Measurements from ENCODE around the gene SYCP2.
"Not testable (repeated sequence)": the region's sequence is repeated elsewhere in the genome, so short reads cannot be mapped to it uniquely, and the experiment has no call there.

The SYCP2 gene

GRCh38 chr20:59908855-59909254 is 24.6 kb downstream of the SYCP2 start:
- DNase-seq (ENCODE audit: low spot score): no peak

- DNase-seq (ENCODE audit: low spot score): no peak
These were observed 29.8 kb downstream of the SYCP2 start for GRCh38 chr20:59903621-59904020.

- no peak for DNase-seq (ENCODE audit: low spot score)
These were observed 31.0 kb downstream of the SYCP2 start for GRCh38 chr20:59902470-59902869.

GRCh38 chr20:59895908-59896307 is 37.5 kb downstream of the SYCP2 start:
- DNase-seq (ENCODE audit: low spot score): no peak

GRCh38 chr20:59891581-59891980 is 41.9 kb downstream of the SYCP2 start:
- DNase-seq (ENCODE audit: low spot score): no peak

GRCh38 chr20:59890035-59890434 is 43.4 kb downstream of the SYCP2 start:
- not testable (repeated sequence) for DNase-seq (ENCODE audit: low spot score)

GRCh38 chr20:59888050-59888449 is 45.4 kb downstream of the SYCP2 start:
- no peak for DNase-seq (ENCODE audit: low spot score)

GRCh38 chr20:59884494-59884893 is 48.9 kb downstream of the SYCP2 start:
- DNase-seq (ENCODE audit: low spot score): no peak

- DNase-seq (ENCODE audit: low spot score): no peak
These were observed 53.2 kb downstream of the SYCP2 start for GRCh38 chr20:59880198-59880597.

GRCh38 chr20:59873409-59873808 is 60.0 kb downstream of the SYCP2 start:
- DNase-seq (ENCODE audit: low spot score): no peak

- no peak for DNase-seq (ENCODE audit: low spot score)
These were observed 62.3 kb downstream of the SYCP2 start for GRCh38 chr20:59871096-59871495.

GRCh38 chr20:59866338-59866737 is 67.1 kb downstream of the SYCP2 start:
- no peak for DNase-seq (ENCODE audit: low spot score)

- no peak for DNase-seq (ENCODE audit: low spot score)
These were observed 68.7 kb downstream of the SYCP2 start for GRCh38 chr20:59864726-59865125.

GRCh38 chr20:59863058-59863457 is 70.4 kb downstream of the SYCP2 start:
- no peak for DNase-seq (ENCODE audit: low spot score)

GRCh38 chr20:59861401-59861800 is 72.0 kb downstream of the SYCP2 start:
- DNase-seq (ENCODE audit: low spot score): no peak

GRCh38 chr20:59858425-59858824 is 75.0 kb downstream of the SYCP2 start:
- DNase-seq (ENCODE audit: low spot score): no peak

- DNase-seq (ENCODE audit: low spot score): no peak
These were observed 75.5 kb downstream of the SYCP2 start for GRCh38 chr20:59857966-59858365.

- DNase-seq (ENCODE audit: low spot score): not testable (repeated sequence)
These were observed 76.5 kb downstream of the SYCP2 start for GRCh38 chr20:59856941-59857340.

- DNase-seq (ENCODE audit: low spot score): not testable (repeated sequence)
These were observed 76.9 kb downstream of the SYCP2 start for GRCh38 chr20:59856526-59856925.

- no peak for DNase-seq (ENCODE audit: low spot score)
These were observed 83.3 kb downstream of the SYCP2 start for GRCh38 chr20:59850018-59850641.

- DNase-seq (ENCODE audit: low spot score): no peak
These were observed 85.3 kb downstream of the SYCP2 start for GRCh38 chr20:59848182-59848581.

GRCh38 chr20:59845472-59845871 is 88.0 kb downstream of the SYCP2 start:
- DNase-seq (ENCODE audit: low spot score): no peak

- no peak for DNase-seq (ENCODE audit: low spot score)
These were observed 94.0 kb downstream of the SYCP2 start for GRCh38 chr20:59839400-59839799.

- DNase-seq (ENCODE audit: low spot score): no peak
These were observed 95.6 kb downstream of the SYCP2 start for GRCh38 chr20:59837623-59838394.

All from HuH-7.5 (cell line).